Left renal pelvis (tissue), 4 donors: ENCODE measurements around the gene SBF1. TPM values are rescaled to one million over a fixed set of nuclear protein-coding genes. Genes with fewer than 3 reads are reported as not detected.
"Not testable (repeated sequence)": the region's sequence is repeated elsewhere in the genome, so short reads cannot be mapped to it uniquely, and the experiment has no call there.

Experiments
- DNase-seq, 4 donors: peaks; one replicate each; pipeline ENCODE4 v3.0.0-alpha.2; 2013; ENCODE audit warnings: low read depth in 4 of 4, low spot score in 3 of 4
- polyA plus RNA-seq, 4 donors: library from polyadenylated mRNA; unstranded; fragments of 120-200 nt; gene quantifications; one replicate each; pipeline ENCODE4 v1.2.1, GENCODE V29; 2013; ENCODE audit not compliant: insufficient read length in 4 of 4

The SBF1 gene
- polyA plus RNA-seq, 4 donors: 25.9 to 47.1 (median 34.9) TPM

DNA sequence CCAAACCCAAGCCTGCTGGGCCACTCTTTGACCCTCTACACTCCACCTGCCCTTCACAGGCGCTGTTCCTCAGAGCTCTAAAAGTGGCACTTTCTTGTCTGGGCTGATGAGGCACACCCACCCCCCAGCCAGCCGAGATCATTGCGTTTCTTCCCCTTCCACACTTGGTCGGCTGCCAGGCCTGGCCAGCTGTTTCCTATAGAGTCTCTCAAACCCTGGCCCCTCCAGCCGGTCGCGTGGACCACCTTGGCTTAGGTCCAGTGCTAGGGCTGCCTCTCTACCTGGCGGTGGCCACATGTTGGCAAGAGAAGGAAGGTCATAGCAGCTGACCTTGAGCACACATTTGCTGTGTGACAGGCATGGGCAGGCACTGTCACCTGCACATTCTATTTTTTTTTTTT, 71.1 kb downstream of the SBF1 start:
- no peak for DNase-seq

DNA sequence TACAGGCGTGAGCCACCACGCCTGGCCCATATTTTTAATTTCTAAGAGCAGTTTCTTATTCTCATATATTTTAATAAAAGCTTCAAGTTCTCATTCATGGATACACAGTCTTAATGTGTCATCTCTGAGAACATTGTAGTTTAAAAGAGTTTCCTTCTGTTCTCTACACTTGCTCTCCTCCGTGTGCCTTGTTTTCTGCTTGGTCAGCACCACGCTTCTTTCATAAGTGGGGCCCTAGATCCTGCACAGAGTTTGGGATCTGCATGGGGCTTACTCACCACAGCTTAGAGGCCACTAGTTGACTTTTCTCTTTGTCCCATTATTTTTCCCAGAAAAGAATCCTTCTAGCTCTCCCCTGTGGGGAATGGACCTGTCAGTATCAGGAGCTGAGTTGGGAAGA, 72.9 kb downstream of the SBF1 start:
- no peak for DNase-seq

GRCh38 chr22:50400931-50401330, 73.9 kb downstream of the SBF1 start:
- DNase-seq: no peak

DNA sequence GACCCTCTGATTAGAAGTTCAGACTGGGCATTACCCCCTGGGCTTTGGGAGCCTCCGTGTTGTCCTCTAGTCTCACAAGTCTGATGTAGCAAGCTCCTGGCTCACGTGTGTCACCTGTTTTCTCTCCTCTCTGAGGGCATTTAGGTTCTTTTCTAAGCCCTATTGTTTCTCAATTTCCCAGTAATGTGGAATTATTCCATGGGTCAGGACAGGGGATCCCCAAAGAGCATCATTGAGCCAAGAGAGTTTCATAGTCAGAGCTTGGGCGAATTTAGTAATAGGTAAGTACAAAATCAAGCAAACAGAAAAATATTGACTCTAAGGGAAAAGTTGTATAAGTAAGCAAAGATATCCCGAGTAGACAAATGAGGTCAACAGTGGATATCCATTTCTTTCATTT, 74.4 kb downstream of the SBF1 start:
- no peak for DNase-seq

- no peak for DNase-seq
These were observed 75.0 kb downstream of the SBF1 start for GRCh38 chr22:50399751-50400331.

DNA sequence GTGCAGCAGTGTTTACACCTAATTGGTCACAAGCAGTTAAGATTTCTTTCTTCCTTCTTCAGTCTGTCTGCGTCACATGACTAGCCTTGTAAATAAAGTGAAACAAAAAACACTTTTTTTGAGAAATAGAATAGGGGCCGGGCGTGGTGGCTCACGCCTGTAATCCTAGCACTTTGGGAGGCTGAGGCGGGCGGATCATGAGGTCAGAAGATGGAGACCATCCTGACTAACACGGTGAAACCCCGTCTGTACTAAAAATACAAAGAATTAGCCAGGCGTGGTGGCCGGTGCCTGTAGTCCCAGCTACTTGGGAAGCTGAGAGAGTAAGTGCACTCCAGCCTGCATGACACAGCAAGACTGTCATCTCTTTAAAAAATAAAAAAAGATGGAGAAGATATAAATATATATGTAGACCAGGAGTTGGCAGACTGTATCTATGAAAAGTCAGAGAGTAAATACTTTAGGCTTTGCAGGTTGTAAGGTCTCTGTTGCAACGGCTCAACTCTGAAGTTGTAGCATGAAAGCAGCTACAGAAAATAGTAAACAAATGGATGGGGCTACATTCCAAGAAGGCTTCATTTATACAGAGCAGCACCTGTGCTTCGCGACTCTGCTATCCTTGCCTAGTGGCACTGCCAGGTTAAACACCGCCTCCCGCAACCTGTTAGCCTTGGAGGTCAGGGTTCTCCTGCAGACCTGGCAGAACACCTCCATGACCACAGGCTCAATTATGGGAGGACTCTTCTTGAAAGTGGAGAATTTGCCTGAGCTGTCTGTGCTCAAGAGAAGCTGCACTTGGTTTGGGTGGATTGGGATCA, 75.8 kb downstream of the SBF1 start:
- no peak for DNase-seq

DNA sequence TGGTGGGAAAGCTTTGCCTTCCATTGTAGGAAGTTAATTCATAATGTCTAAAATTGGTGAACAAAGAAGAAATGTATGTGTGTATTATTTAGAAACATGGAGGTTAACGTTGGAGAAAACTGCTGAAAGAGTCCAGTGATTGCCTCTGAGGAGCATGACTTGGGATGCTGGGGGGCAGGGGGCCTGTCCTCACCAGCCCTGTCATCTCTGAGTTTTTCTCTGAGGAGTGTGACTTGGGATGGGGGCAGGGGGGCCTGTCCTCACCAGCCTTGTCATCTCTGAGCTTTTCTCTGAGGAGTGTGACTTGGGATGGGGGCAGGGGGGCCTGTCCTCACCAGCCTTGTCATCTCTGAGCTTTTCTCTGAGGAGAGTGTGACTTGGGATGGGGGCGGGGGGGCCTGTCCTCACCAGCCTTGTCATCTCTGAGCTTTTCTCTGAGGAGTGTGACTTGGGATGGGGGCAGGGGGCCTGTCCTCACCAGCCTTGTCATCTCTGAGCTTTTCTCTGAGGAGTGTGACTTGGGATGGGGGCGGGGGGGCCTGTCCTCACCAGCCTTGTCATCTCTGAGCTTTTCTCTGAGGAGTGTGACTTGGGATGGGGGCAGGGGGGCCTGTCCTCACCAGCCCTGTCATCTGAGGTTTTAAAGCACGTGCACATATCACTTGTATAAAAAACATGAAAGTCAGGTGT, 77.3 kb downstream of the SBF1 start:
- DNase-seq: not testable (repeated sequence)

GRCh38 chr22:50396751-50397370, 78.0 kb downstream of the SBF1 start:
- DNase-seq: peak in 1 of 4 donors; percentile 12

Other genes starting within 250 kb of the SBF1 start
- gene TUBGCP6, start 230.0 kb downstream of the SBF1 start, polyA plus RNA-seq: 10 to 100 TPM; 24.2 to 47.3 (median 34.6) TPM
- 10 to 100 TPM; 15.9 to 37.2 (median 20.3) TPM for gene HDAC10, start 223.8 kb downstream of the SBF1 start, polyA plus RNA-seq
- 10 to 100 TPM in 3 of 4 donors, 1 to 10 TPM in 1; 9.7 to 17.7 (median 15.6) TPM for gene MAPK12, start 213.4 kb downstream of the SBF1 start, polyA plus RNA-seq
- gene MAPK11, start 204.7 kb downstream of the SBF1 start, polyA plus RNA-seq: 1 to 10 TPM; 6.0 to 9.7 (median 7.9) TPM
- 100 to 1,000 TPM; 126 to 249 (median 214) TPM for gene PLXNB2, start 167.4 kb downstream of the SBF1 start, polyA plus RNA-seq
- gene DENND6B, start 148.0 kb downstream of the SBF1 start, polyA plus RNA-seq: 10 to 100 TPM in 3 of 4 donors, 1 to 10 TPM in 1; 9.8 to 20.1 (median 14.9) TPM
- 10 to 100 TPM; 30.2 to 58.8 (median 35.4) TPM for gene PPP6R2, start 131.7 kb downstream of the SBF1 start, polyA plus RNA-seq
- gene ADM2, start 6.5 kb upstream of the SBF1 start, polyA plus RNA-seq: 1 to 10 TPM in 3 of 4 donors, under 1 TPM in 1; 0.83 to 7.4 (median 3.9) TPM
- gene MIOX, start 11.8 kb upstream of the SBF1 start, polyA plus RNA-seq: 10 to 100 TPM in 1 of 4 donors, 1 to 10 TPM in 2, under 1 TPM in 1; 0.44 to 12.5 (median 6.1) TPM
- 10 to 100 TPM; 34.7 to 68.3 (median 42.0) TPM for gene LMF2, start 32.7 kb upstream of the SBF1 start, polyA plus RNA-seq
- 10 to 100 TPM; 39.7 to 54.3 (median 43.9) TPM for gene NCAPH2, start 33.2 kb upstream of the SBF1 start, polyA plus RNA-seq
- gene SCO2, start 50.6 kb upstream of the SBF1 start, polyA plus RNA-seq: 1 to 10 TPM in 2 of 4 donors, under 1 TPM in 1, not detected in 1; 0.83 to 7.6 (median 3.9) TPM
- 1 to 10 TPM in 3 of 4 donors, under 1 TPM in 1; 0.83 to 4.3 (median 2.1) TPM for gene TYMP, start 55.0 kb upstream of the SBF1 start, polyA plus RNA-seq
- gene KLHDC7B, start 70.9 kb upstream of the SBF1 start, polyA plus RNA-seq: under 1 TPM; 0.03 to 0.47 (median 0.32) TPM
- gene SYCE3, start 87.9 kb upstream of the SBF1 start, polyA plus RNA-seq: under 1 TPM in 1 of 4 donors, not detected in 3; 0.42 TPM
- gene CPT1B, start 103.4 kb upstream of the SBF1 start, polyA plus RNA-seq: 10 to 100 TPM in 2 of 4 donors, 1 to 10 TPM in 2; 7.5 to 17.4 (median 10.2) TPM
- 10 to 100 TPM; 71.6 to 88.6 (median 81.1) TPM for gene CHKB, start 107.8 kb upstream of the SBF1 start, polyA plus RNA-seq
- 1 to 10 TPM in 2 of 4 donors, under 1 TPM in 2; 0.72 to 3.5 (median 0.93) TPM for gene MAPK8IP2, start 125.8 kb upstream of the SBF1 start, polyA plus RNA-seq
- 10 to 100 TPM in 3 of 4 donors, 1 to 10 TPM in 1; 6.3 to 26.6 (median 13.4) TPM for gene ARSA, start 153.1 kb upstream of the SBF1 start, polyA plus RNA-seq
- 10 to 100 TPM; 10.2 to 25.3 (median 13.4) TPM for gene SHANK3, start 197.8 kb upstream of the SBF1 start, polyA plus RNA-seq